Breast epithelium (tissue), 3 donors: Measurements from ENCODE around the gene DTYMK.

Source experiments
- CTCF ChIP-seq, 3 donors: fragments of 450-650 bp; IDR thresholded peaks; one replicate each; pipeline ENCODE4 v1.5.1; 2016 to 2017; ENCODE audit warnings: antibody characterized with exemption in 3 of 3, mild to moderate bottlenecking in 3 of 3, moderate library complexity in 3 of 3
- POLR2A ChIP-seq: fragments of 450-650 bp; IDR thresholded peaks from one replicate; pipeline ENCODE4 v1.6.1; 2016; ENCODE audit warnings: antibody characterized with exemption, mild to moderate bottlenecking, moderate library complexity
- POLR2AphosphoS5 ChIP-seq, 3 donors: sonication (generic); formaldehyde crosslinking; IDR thresholded peaks; one replicate each; pipeline ENCODE4 v1.6.1; 2017; ENCODE audit warnings: antibody characterized with exemption in 3 of 3

GRCh38 chr2:241726459-241726858 lies 39.8 kb upstream of the DTYMK start:
- TF ChIP-seq CTCF (IDR thresholded peaks at IDR 0.05) = no peak
- TF ChIP-seq POLR2A = no peak
- TF ChIP-seq POLR2AphosphoS5 (IDR thresholded peaks at IDR 0.05) = no peak
